Measurements from ENCODE around the gene DSN1.

DNA sequence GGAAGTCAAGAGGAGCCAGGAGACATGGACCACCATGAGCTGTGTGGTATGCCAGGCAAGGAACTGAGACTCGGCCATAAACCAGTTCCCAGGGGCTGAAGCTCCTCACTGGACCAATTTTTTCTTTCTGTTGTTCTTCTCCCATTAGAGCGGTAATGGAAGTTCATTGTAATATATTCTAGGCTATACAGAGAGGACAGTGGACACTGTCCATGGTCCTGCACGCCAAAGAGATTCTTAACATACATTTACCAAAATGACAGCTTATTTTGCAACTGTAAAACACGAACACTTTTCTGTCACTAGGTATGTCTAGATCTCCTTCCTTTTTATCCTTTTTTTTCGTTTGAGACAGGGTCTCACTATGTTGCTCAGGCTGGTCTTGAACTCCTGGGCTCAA lies 13.1 kb upstream of the DSN1 start:
- TF ChIP-seq HNRNPL (IDR thresholded peaks at IDR 0.05; ENCODE audit: low read depth, low read length) (no peak), CHD1 (IDR thresholded peaks at IDR 0.05; ENCODE audit: low read length) (no peak), SMAD4 (CRISPR knock-in tag; conservative IDR thresholded peaks at IDR 0.05) (no peak), POLR2A (conservative IDR thresholded peaks at IDR 0.05) (no peak), JUND (IDR thresholded peaks at IDR 0.05; ENCODE audit: borderline replicate concordance, low read depth, low read length) (no peak), JUND (tag; IDR thresholded peaks at IDR 0.05; ENCODE audit: borderline replicate concordance, low read depth, low read length) (no peak)

All from K562 (cell line).